ENCODE data around the gene LRRC4C. TPM values are rescaled to one million over a fixed set of nuclear protein-coding genes. Genes with fewer than 3 reads are reported as not detected.

The LRRC4C gene
- total and polyA plus RNA-seq, 2 experiments from 2014 or later: 0.35 to 1.1 TPM

DNA sequence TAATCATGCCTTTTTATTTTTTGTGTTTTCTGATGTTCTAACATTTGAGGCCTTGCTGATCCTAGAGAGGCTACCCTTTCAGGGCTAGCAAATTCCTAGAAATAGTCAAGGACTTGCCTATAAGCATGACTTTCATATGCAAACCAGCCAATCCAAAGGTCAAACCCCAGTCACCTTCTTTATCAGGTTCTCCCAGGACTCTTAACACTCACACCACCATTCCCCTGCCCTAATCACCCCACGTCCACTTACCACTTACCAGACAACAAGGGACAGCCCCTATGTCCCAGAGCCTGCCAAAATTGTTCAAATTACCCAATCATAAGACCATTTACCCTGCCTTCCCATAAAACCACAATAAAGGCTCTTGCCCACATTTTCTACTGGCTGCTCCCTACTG is 1339.8 kb downstream of the LRRC4C start:
- H3K36me3 Mint-ChIP-seq (ENCODE audit: low read depth): peaks cover 5% of the 10 kb centered on the region; the same call in 2 of the 3 replicates
- Histone ChIP-seq H4K20me1 (replicated peaks; ENCODE audit: insufficient read depth) (no peaks in the 10 kb centered on the region), H3K79me2 (replicated peaks; ENCODE audit: insufficient read depth) (no peaks in the 10 kb centered on the region), H3K9me2 (ENCODE audit: insufficient read depth) (no peaks in the 10 kb centered on the region; the same call in 1 of the 2 replicates), H2AFZ (no peak overlapping the region), H3F3A (replicated peaks; ENCODE audit: low read depth) (no peaks in the 10 kb centered on the region), H3K4me2 (no peak overlapping the region), H3K4me1 (ENCODE audit: insufficient read depth) (no peaks in the 10 kb centered on the region), H3K4me3 (no peak overlapping the region), H3K36me3 (ENCODE audit: insufficient read depth) (no peaks in the 10 kb centered on the region), H3K27ac (ENCODE audit: low read depth) (no peak overlapping the region), H3K27me3 (ENCODE audit: insufficient read depth) (no peaks in the 10 kb centered on the region)
- no peak overlapping the region for H3K27ac Mint-ChIP-seq
- no peaks in the 10 kb centered on the region for H3K27me3 Mint-ChIP-seq (ENCODE audit: insufficient read depth, low read depth, poor library complexity)
- H3K4me1 Mint-ChIP-seq: peaks cover 9% of the 10 kb centered on the region
- TF ChIP-seq EZH2 (IDR thresholded peaks at IDR 0.05; ENCODE audit: low read depth, unreplicated experiment) (no peak), ZNF331 (CRISPR knock-in tag; IDR thresholded peaks at IDR 0.05; ENCODE audit: low read depth) (no peak), EZH2phosphoT487 (IDR thresholded peaks at IDR 0.05; ENCODE audit: unreplicated experiment) (no peak), ETS1 (IDR thresholded peaks at IDR 0.05) (no peak), ZNF114 (CRISPR knock-in tag; IDR thresholded peaks at IDR 0.05) (no peak), REST (IDR thresholded peaks at IDR 0.05; ENCODE audit: unreplicated experiment) (no peak), STAT1 (IDR thresholded peaks at IDR 0.05; ENCODE audit: unreplicated experiment) (no peak)
- TF ChIP-seq, protein P1, sequence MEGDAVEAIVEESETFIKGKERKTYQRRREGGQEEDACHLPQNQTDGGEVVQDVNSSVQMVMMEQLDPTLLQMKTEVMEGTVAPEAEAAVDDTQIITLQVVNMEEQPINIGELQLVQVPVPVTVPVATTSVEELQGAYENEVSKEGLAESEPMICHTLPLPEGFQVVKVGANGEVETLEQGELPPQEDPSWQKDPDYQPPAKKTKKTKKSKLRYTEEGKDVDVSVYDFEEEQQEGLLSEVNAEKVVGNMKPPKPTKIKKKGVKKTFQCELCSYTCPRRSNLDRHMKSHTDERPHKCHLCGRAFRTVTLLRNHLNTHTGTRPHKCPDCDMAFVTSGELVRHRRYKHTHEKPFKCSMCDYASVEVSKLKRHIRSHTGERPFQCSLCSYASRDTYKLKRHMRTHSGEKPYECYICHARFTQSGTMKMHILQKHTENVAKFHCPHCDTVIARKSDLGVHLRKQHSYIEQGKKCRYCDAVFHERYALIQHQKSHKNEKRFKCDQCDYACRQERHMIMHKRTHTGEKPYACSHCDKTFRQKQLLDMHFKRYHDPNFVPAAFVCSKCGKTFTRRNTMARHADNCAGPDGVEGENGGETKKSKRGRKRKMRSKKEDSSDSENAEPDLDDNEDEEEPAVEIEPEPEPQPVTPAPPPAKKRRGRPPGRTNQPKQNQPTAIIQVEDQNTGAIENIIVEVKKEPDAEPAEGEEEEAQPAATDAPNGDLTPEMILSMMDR (conservative IDR thresholded peaks at IDR 0.05; ENCODE audit: low read depth in 2 of 2): no peak
- no peak overlapping the region for H3K4me3 Mint-ChIP-seq
- ATAC-seq (no peak; the same call in 2 of the 3 replicates), DNase-seq (ENCODE audit: low spot score) (no peak)
- H3K9me3 Mint-ChIP-seq: peaks cover 6% of the 10 kb centered on the region; the same call in 1 of the 3 replicates

- Histone ChIP-seq H3K27ac (ENCODE audit: low read depth) (no peak overlapping the region), H2AFZ (no peak overlapping the region), H3K4me3 (no peak overlapping the region), H4K20me1 (replicated peaks; ENCODE audit: insufficient read depth) (no peaks in the 10 kb centered on the region), H3K36me3 (ENCODE audit: insufficient read depth) (no peaks in the 10 kb centered on the region), H3K4me1 (ENCODE audit: insufficient read depth) (no peaks in the 10 kb centered on the region), H3K79me2 (replicated peaks; ENCODE audit: insufficient read depth) (no peaks in the 10 kb centered on the region), H3K4me2 (no peak overlapping the region), H3K9me2 (ENCODE audit: insufficient read depth) (no peaks in the 10 kb centered on the region; the same call in 1 of the 2 replicates), H3K27me3 (ENCODE audit: insufficient read depth) (no peaks in the 10 kb centered on the region), H3F3A (replicated peaks; ENCODE audit: low read depth) (no peaks in the 10 kb centered on the region)
- H3K4me3 Mint-ChIP-seq: no peak overlapping the region
- DNase-seq (ENCODE audit: low spot score) (no peak), ATAC-seq (no peak)
- no peak overlapping the region for H3K27ac Mint-ChIP-seq
- H3K4me1 Mint-ChIP-seq: peaks cover 9% of the 10 kb centered on the region
- H3K27me3 Mint-ChIP-seq (ENCODE audit: insufficient read depth, low read depth, poor library complexity): no peaks in the 10 kb centered on the region
- 0 out of 3 replicates have a peak, but pooled peaks cover 3% of the 10 kb centered on the region for H3K9me3 Mint-ChIP-seq
- H3K36me3 Mint-ChIP-seq (ENCODE audit: low read depth): peaks cover 5% of the 10 kb centered on the region; the same call in 2 of the 3 replicates
- TF ChIP-seq EZH2 (IDR thresholded peaks at IDR 0.05; ENCODE audit: low read depth, unreplicated experiment) (no peak), ZNF114 (CRISPR knock-in tag; IDR thresholded peaks at IDR 0.05) (no peak), JUNB (IDR thresholded peaks at IDR 0.05; ENCODE audit: unreplicated experiment) (no peak), CREB1 (CRISPR knock-in tag; IDR thresholded peaks at IDR 0.05; ENCODE audit: low read depth) (no peak), ETS1 (IDR thresholded peaks at IDR 0.05) (no peak), POLR2AphosphoS5 (IDR thresholded peaks at IDR 0.05; ENCODE audit: low read depth) (no peak)
Measured at GRCh38 chr11:40118780-40119179, 1340.7 kb downstream of the LRRC4C start.

All from GM23338 (cell line).